ENCODE measurements around the gene VSX2.

- TF ChIP-seq REST (IDR thresholded peaks at IDR 0.05; ENCODE audit: insufficient read depth in 1 of 2, low read depth in 2 of 2, low read length in 2 of 2) (peak in 1 of 2 experiments; percentile 83; a peak in 2 of 4 replicates), POLR2AphosphoS5 (IDR thresholded peaks at IDR 0.05; ENCODE audit: low read depth, low read length) (no peak), TAF1 (IDR thresholded peaks at IDR 0.05; ENCODE audit: borderline replicate concordance, insufficient read depth, low read length) (no peak)
Observed at GRCh38 chr14:74263181-74263580, 23.9 kb downstream of the VSX2 start.

Data from PFSK-1 (cell line).